Subcutaneous adipose tissue (tissue), 4 donors: Measurements from ENCODE around the gene ARSB. TPM values are rescaled to one million over a fixed set of nuclear protein-coding genes. Genes with fewer than 3 reads are reported as not detected.

Experiments
- CTCF ChIP-seq: fragments of 450-650 bp; IDR thresholded peaks from one replicate; pipeline ENCODE4 v1.5.1; 2016; ENCODE audit warnings: low read depth, mild to moderate bottlenecking, control low read depth, antibody characterized with exemption, moderate library complexity
- total RNA-seq, 4 donors: library from RNA; depleted of rRNA; stranded (reverse); fragments of >200 nt; gene quantifications; one replicate each; pipeline ENCODE4 v1.1.0, GENCODE V29; 2016

ARSB gene
- total RNA-seq, 4 donors from 2014 or later = 10.9 to 24.8 (median 17.0) TPM

- no peak for TF ChIP-seq CTCF
These were observed 54.4 kb downstream of the ARSB start for GRCh38 chr5:78930721-78931120.

- TF ChIP-seq CTCF = no peak
These were observed 55.3 kb downstream of the ARSB start for GRCh38 chr5:78929833-78930232.

- no peak for TF ChIP-seq CTCF
These were observed 57.3 kb downstream of the ARSB start for GRCh38 chr5:78927657-78928282.

- TF ChIP-seq CTCF = no peak
These were observed 58.9 kb downstream of the ARSB start for GRCh38 chr5:78926252-78926651.

- TF ChIP-seq CTCF = no peak
These were observed 59.8 kb downstream of the ARSB start for GRCh38 chr5:78925129-78925876.

- TF ChIP-seq CTCF = no peak
These were observed 61.5 kb downstream of the ARSB start for GRCh38 chr5:78923622-78923970.

GRCh38 chr5:78922879-78923621, 62.1 kb downstream of the ARSB start:
- no peak for TF ChIP-seq CTCF
